ENCODE results near the gene PRKAR2B.

The PRKAR2B gene

GRCh38 chr7:107115762-107116540 is 71.4 kb downstream of the PRKAR2B start:
- Histone ChIP-seq H3K27me3 (ENCODE audit: control insufficient read depth in 1 of 2, insufficient read depth in 2 of 2, low read length in 2 of 2) (no peaks in the 10 kb centered on the region), H3K4me3 (ENCODE audit: low read depth in 1 of 2, low read length in 2 of 2) (no peak overlapping the region), H3K9ac (ENCODE audit: low read depth in 1 of 2, low read length in 2 of 2) (no peak overlapping the region), H3K9me3 (ENCODE audit: control insufficient read depth in 1 of 2, low read length in 2 of 2) (no peaks in the 10 kb centered on the region), H3K36me3 (ENCODE audit: control insufficient read depth in 1 of 2, insufficient read depth in 2 of 2, low read length in 2 of 2) (no peaks in the 10 kb centered on the region), H3K4me1 (ENCODE audit: control insufficient read depth in 1 of 2, insufficient read depth in 2 of 2, low read length in 2 of 2) (no peaks in the 10 kb centered on the region), H3K27ac (ENCODE audit: low read depth, low read length) (no peak overlapping the region)

DNA sequence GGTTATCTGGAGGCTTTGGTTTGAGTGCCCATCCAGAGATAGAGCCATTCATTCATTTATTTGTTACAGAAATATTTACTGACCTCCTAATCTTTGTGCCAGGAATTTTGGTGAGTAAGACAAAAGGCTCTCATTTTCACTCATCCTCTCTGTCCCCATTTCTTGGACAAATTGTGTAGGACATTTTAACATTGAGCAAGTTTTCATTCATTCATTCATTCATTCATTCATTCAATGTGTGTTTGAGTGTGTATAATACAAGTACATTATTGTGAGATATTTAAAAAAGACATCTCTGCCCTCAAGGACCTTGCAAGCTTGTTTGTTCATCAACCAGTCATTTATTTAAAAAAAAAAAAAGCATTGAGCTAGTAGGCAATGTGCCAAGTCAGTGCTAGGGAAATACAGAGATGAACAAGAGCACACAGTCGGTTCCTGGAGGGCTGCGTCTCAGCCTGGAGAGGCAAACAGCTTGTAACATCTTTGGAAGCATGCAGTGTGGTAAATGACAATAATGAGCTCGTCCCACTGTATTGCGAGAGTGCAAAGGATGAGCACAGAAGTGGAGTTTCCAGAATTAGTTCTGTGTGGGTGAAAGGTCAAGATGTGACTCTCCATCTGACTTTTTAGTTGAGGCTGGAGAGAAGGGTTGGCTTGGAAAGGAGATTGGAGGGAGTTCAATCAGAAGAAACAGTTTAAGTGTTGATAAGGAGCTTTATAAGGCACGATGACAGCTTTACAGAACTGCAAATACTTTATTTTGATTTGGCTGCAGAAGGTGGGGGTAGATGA is 73.8 kb downstream of the PRKAR2B start:
- Histone ChIP-seq H3K4me3 (ENCODE audit: low read depth in 1 of 2, low read length in 2 of 2) (no peak overlapping the region), H3K27me3 (ENCODE audit: control insufficient read depth in 1 of 2, insufficient read depth in 2 of 2, low read length in 2 of 2) (no peaks in the 10 kb centered on the region), H3K9me3 (ENCODE audit: control insufficient read depth in 1 of 2, low read length in 2 of 2) (no peaks in the 10 kb centered on the region), H3K9ac (ENCODE audit: low read depth in 1 of 2, low read length in 2 of 2) (no peak overlapping the region), H3K4me1 (ENCODE audit: control insufficient read depth in 1 of 2, insufficient read depth in 2 of 2, low read length in 2 of 2) (no peaks in the 10 kb centered on the region), H3K36me3 (ENCODE audit: control insufficient read depth in 1 of 2, insufficient read depth in 2 of 2, low read length in 2 of 2) (no peaks in the 10 kb centered on the region), H3K27ac (ENCODE audit: low read depth, low read length) (no peak overlapping the region)

- no peak overlapping the region for H3K4me3 ChIP-seq (ENCODE audit: low read depth in 1 of 2, low read length in 2 of 2)
- no peaks in the 10 kb centered on the region for H3K9me3 ChIP-seq (ENCODE audit: control insufficient read depth in 1 of 2, low read length in 2 of 2)
Observed at GRCh38 chr7:107119376-107120105, 75.0 kb downstream of the PRKAR2B start.

DNA sequence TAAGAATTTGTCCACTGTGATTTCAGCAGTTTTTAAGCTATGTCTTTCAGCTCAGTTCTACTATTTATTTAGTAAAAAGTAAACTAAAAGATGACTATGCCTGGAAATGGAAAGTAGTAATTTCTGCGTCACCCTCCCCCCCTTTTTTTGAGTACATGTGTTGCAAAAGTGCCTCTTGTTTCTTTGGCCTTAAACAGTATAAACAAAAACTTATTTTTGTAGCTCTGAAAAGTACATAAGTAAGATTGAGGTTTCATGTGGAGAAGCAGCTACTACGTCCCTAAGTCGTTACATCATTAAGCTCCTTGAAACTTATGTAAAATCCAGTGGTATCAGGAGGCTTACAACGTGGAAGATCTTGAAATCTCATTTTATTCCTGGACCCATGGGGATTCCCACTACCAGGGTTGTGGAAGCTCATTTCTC is 78.0 kb downstream of the PRKAR2B start:
- Histone ChIP-seq H3K27me3 (ENCODE audit: control insufficient read depth in 1 of 2, insufficient read depth in 2 of 2, low read length in 2 of 2) (no peaks in the 10 kb centered on the region), H3K9me3 (ENCODE audit: control insufficient read depth in 1 of 2, low read length in 2 of 2) (no peaks in the 10 kb centered on the region), H3K4me3 (ENCODE audit: low read depth in 1 of 2, low read length in 2 of 2) (no peak overlapping the region), H3K36me3 (ENCODE audit: control insufficient read depth in 1 of 2, insufficient read depth in 2 of 2, low read length in 2 of 2) (no peaks in the 10 kb centered on the region), H3K27ac (ENCODE audit: low read depth, low read length) (no peak overlapping the region), H3K9ac (ENCODE audit: low read depth in 1 of 2, low read length in 2 of 2) (no peak overlapping the region), H3K4me1 (ENCODE audit: control insufficient read depth in 1 of 2, insufficient read depth in 2 of 2, low read length in 2 of 2) (no peaks in the 10 kb centered on the region)

More at GRCh38 chr7:107119376-107120105, 75.0 kb downstream of the PRKAR2B start:
- Histone ChIP-seq H3K27me3 (ENCODE audit: control insufficient read depth in 1 of 2, insufficient read depth in 2 of 2, low read length in 2 of 2) (no peaks in the 10 kb centered on the region), H3K36me3 (ENCODE audit: control insufficient read depth in 1 of 2, insufficient read depth in 2 of 2, low read length in 2 of 2) (no peaks in the 10 kb centered on the region), H3K27ac (ENCODE audit: low read depth, low read length) (no peak overlapping the region), H3K4me1 (ENCODE audit: control insufficient read depth in 1 of 2, insufficient read depth in 2 of 2, low read length in 2 of 2) (no peaks in the 10 kb centered on the region), H3K9ac (ENCODE audit: low read depth in 1 of 2, low read length in 2 of 2) (no peak overlapping the region)

DNA sequence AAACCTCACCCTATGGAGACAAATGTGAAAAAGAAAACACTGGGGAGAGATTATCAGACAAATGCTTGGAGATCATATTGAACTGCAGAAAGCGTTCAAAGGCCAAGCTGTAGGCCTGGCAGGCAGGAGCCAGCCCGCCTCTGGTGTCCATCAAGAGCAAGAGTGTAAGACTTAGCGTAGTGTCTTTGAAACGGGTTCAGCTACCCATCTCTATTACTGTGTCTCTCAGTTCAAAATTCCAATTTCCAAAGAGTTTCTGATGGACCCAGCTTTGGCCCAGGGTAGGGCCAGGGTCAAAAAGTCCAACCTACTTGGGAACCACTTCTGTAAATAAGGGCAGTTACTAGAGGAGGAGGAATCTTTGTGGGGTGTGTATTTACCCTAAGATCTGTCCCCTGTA is 78.9 kb downstream of the PRKAR2B start:
- Histone ChIP-seq H3K27ac (ENCODE audit: low read depth, low read length) (no peak overlapping the region), H3K9ac (ENCODE audit: low read depth in 1 of 2, low read length in 2 of 2) (no peak overlapping the region), H3K27me3 (ENCODE audit: control insufficient read depth in 1 of 2, insufficient read depth in 2 of 2, low read length in 2 of 2) (no peaks in the 10 kb centered on the region), H3K4me1 (ENCODE audit: control insufficient read depth in 1 of 2, insufficient read depth in 2 of 2, low read length in 2 of 2) (no peaks in the 10 kb centered on the region), H3K4me3 (ENCODE audit: low read depth in 1 of 2, low read length in 2 of 2) (no peak overlapping the region), H3K9me3 (ENCODE audit: control insufficient read depth in 1 of 2, low read length in 2 of 2) (no peaks in the 10 kb centered on the region), H3K36me3 (ENCODE audit: control insufficient read depth in 1 of 2, insufficient read depth in 2 of 2, low read length in 2 of 2) (no peaks in the 10 kb centered on the region)

GRCh38 chr7:107125475-107125874 is 81.0 kb downstream of the PRKAR2B start:
- Histone ChIP-seq H3K4me1 (ENCODE audit: control insufficient read depth in 1 of 2, insufficient read depth in 2 of 2, low read length in 2 of 2) (no peaks in the 10 kb centered on the region), H3K4me3 (ENCODE audit: low read depth in 1 of 2, low read length in 2 of 2) (no peak overlapping the region), H3K9ac (ENCODE audit: low read depth in 1 of 2, low read length in 2 of 2) (no peak overlapping the region), H3K36me3 (ENCODE audit: control insufficient read depth in 1 of 2, insufficient read depth in 2 of 2, low read length in 2 of 2) (no peaks in the 10 kb centered on the region), H3K27ac (ENCODE audit: low read depth, low read length) (no peak overlapping the region), H3K9me3 (ENCODE audit: control insufficient read depth in 1 of 2, low read length in 2 of 2) (no peaks in the 10 kb centered on the region), H3K27me3 (ENCODE audit: control insufficient read depth in 1 of 2, insufficient read depth in 2 of 2, low read length in 2 of 2) (no peaks in the 10 kb centered on the region)

DNA sequence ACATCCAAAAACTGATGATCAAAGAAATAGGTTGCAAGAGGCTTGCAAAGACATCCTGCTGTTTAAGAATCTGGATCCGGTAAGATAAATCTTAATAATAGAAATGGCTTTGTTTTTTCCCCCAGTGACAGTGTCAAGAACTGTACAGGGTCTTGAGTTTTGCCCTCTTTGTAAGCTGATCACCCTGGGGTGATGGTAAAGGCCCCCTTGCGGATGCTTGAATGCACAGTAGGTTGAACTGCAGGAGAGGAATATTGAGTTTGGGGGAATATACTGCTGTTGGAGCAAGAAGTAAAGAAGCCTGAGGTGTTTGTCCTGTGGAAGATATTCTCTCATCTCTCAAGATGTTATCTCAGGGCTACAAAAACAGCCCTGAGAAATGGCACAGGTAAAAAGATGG is 83.7 kb downstream of the PRKAR2B start:
- Histone ChIP-seq H3K9me3 (ENCODE audit: control insufficient read depth in 1 of 2, low read length in 2 of 2) (no peaks in the 10 kb centered on the region), H3K4me3 (ENCODE audit: low read depth in 1 of 2, low read length in 2 of 2) (no peak overlapping the region), H3K27ac (ENCODE audit: low read depth, low read length) (no peak overlapping the region), H3K4me1 (ENCODE audit: control insufficient read depth in 1 of 2, insufficient read depth in 2 of 2, low read length in 2 of 2) (no peaks in the 10 kb centered on the region), H3K27me3 (ENCODE audit: control insufficient read depth in 1 of 2, insufficient read depth in 2 of 2, low read length in 2 of 2) (no peaks in the 10 kb centered on the region), H3K9ac (ENCODE audit: low read depth in 1 of 2, low read length in 2 of 2) (no peak overlapping the region), H3K36me3 (ENCODE audit: control insufficient read depth in 1 of 2, insufficient read depth in 2 of 2, low read length in 2 of 2) (no peaks in the 10 kb centered on the region)

DNA sequence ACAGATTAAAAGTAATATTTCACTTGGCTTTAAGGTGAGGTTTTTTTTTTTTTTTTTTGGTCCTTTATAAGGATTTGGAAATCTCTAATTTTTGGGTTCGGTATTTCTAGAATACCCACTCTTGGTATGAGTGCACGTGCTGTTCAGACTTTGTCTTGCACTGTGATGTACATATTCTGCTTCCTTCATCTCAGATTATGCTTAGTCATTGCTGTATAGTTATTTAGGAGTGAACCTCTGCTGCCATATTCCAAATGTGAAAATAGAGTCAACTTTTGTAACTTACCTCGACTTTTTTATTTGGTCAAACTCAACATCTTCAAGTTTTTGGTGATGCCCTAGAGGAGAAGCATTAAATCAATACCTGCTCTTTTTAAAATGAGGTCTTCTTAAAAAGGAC is 84.2 kb downstream of the PRKAR2B start:
- H3K27ac ChIP-seq (ENCODE audit: low read depth, low read length), result no peak overlapping the region
- H3K9me3 ChIP-seq (ENCODE audit: control insufficient read depth in 1 of 2, low read length in 2 of 2), result no peaks in the 10 kb centered on the region
- no peaks in the 10 kb centered on the region for H3K27me3 ChIP-seq (ENCODE audit: control insufficient read depth in 1 of 2, insufficient read depth in 2 of 2, low read length in 2 of 2)
- H3K9ac ChIP-seq (ENCODE audit: low read depth in 1 of 2, low read length in 2 of 2), result no peak overlapping the region
- H3K4me1 ChIP-seq (ENCODE audit: control insufficient read depth in 1 of 2, insufficient read depth in 2 of 2, low read length in 2 of 2), result no peaks in the 10 kb centered on the region
- no peaks in the 10 kb centered on the region for H3K36me3 ChIP-seq (ENCODE audit: control insufficient read depth in 1 of 2, insufficient read depth in 2 of 2, low read length in 2 of 2)
- H3K4me3 ChIP-seq (ENCODE audit: low read depth in 1 of 2, low read length in 2 of 2), result no peak overlapping the region

- H3K27ac ChIP-seq (ENCODE audit: low read depth, low read length), result no peak overlapping the region
- H3K4me3 ChIP-seq (ENCODE audit: low read depth in 1 of 2, low read length in 2 of 2), result no peak overlapping the region
- no peaks in the 10 kb centered on the region for H3K27me3 ChIP-seq (ENCODE audit: control insufficient read depth in 1 of 2, insufficient read depth in 2 of 2, low read length in 2 of 2)
- no peak overlapping the region for H3K9ac ChIP-seq (ENCODE audit: low read depth in 1 of 2, low read length in 2 of 2)
- no peaks in the 10 kb centered on the region for H3K4me1 ChIP-seq (ENCODE audit: control insufficient read depth in 1 of 2, insufficient read depth in 2 of 2, low read length in 2 of 2)
- H3K9me3 ChIP-seq (ENCODE audit: control insufficient read depth in 1 of 2, low read length in 2 of 2), result no peaks in the 10 kb centered on the region
- H3K36me3 ChIP-seq (ENCODE audit: control insufficient read depth in 1 of 2, insufficient read depth in 2 of 2, low read length in 2 of 2), result no peaks in the 10 kb centered on the region
Observed at GRCh38 chr7:107130487-107131220, 86.1 kb downstream of the PRKAR2B start.
